Measurements from ENCODE around the gene P3R3URF. TPM values are rescaled to one million over a fixed set of nuclear protein-coding genes. Genes with fewer than 3 reads are reported as not detected.

P3R3URF gene
- total and polyA plus RNA-seq, 2 donors: not detected

DNA sequence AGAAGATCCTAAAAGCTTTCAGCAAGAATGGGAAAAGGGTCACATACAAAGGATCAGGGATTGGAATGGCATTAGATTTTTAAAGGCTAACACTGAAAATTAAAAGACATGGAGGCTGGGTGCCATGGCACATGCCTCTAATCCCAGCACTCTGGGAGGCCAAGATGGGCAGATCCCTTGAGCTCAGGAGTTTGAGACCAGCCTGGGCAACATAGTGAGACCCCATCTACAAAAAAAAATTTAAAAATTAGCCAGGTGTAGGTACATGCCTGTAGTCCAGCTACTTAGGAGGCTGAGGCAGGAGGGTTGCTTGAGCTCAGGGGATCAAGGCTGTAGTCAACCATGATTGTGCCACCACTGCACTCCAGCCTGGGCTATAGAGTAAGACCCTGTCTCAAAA lies 39.2 kb upstream of the P3R3URF start:
- no peaks in the 10 kb centered on the region for H3K27me3 ChIP-seq (ENCODE audit: control insufficient read depth in 2 of 2, insufficient read depth in 1 of 2, low read length in 1 of 2)
- no peak overlapping the region for H3K27ac ChIP-seq (ENCODE audit: low read depth in 1 of 2, low read length in 1 of 2)
- no peak for DNase-seq (ENCODE audit: low read depth in 6 of 9, low spot score in 9 of 9)
- no peaks in the 10 kb centered on the region for H3K4me1 ChIP-seq (ENCODE audit: control insufficient read depth in 2 of 2, insufficient read depth in 2 of 2, low read length in 2 of 2)
- no peak overlapping the region for H3K4me3 ChIP-seq (ENCODE audit: low read length in 2 of 2)
- H3K9me3 ChIP-seq (ENCODE audit: control insufficient read depth in 2 of 2, insufficient read depth in 1 of 2, low read length in 1 of 2): no peaks in the 10 kb centered on the region
- no peaks in the 10 kb centered on the region for H3K36me3 ChIP-seq (ENCODE audit: control insufficient read depth in 2 of 2, insufficient read depth in 2 of 2, low read length in 1 of 2)

DNA sequence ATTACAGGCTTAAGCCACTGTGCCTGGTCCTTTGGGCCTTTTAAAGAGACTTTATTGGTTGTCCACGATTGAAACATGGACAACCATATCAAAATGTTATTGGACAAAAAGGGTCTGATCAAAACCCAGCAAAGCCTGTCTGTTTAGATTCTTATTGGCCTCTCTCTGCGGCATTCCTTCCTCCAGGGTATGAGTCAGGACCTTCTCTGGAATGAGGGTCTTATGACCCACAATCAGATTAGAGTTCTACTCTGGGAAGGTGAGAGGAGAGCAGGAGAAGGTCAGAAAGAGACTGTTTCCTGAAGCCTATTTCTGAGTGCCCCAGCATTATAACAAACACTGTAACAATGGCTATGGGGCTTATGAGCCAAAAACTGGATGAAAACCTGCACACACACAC lies 34.8 kb upstream of the P3R3URF start:
- H3K9me3 ChIP-seq (ENCODE audit: control insufficient read depth in 2 of 2, insufficient read depth in 1 of 2, low read length in 1 of 2): no peaks in the 10 kb centered on the region
- H3K27me3 ChIP-seq (ENCODE audit: control insufficient read depth in 2 of 2, insufficient read depth in 1 of 2, low read length in 1 of 2): no peaks in the 10 kb centered on the region
- 94% methylated on average over 2 of the region's 2 CpGs for WGBS
- H3K27ac ChIP-seq (ENCODE audit: low read depth in 1 of 2, low read length in 1 of 2): no peak overlapping the region
- H3K4me3 ChIP-seq (ENCODE audit: low read length in 2 of 2): no peak overlapping the region
- no peaks in the 10 kb centered on the region for H3K4me1 ChIP-seq (ENCODE audit: control insufficient read depth in 2 of 2, insufficient read depth in 2 of 2, low read length in 2 of 2)
- no peaks in the 10 kb centered on the region for H3K36me3 ChIP-seq (ENCODE audit: control insufficient read depth in 2 of 2, insufficient read depth in 2 of 2, low read length in 1 of 2)
- DNase-seq (ENCODE audit: low read depth in 6 of 9, low spot score in 9 of 9): no peak

DNA sequence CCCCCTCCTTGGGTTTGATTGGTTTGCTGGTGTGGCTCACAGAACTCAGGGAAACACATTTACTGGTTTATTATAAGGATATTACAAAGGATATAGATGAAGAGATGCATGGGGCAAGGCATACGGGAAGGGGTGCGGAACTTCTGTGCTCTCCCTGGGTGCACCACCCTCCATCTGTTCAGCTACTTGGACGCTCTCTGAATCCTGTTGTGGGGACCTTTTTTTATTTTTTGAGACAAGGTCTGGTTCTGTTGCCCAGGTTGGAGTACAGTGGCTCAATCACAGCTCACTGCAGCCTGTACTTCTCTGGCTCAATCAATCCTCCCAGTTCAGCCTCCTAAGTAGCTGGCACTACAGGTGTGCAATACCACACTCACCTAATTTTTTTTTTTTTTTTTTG lies 34.3 kb upstream of the P3R3URF start:
- H3K36me3 ChIP-seq (ENCODE audit: control insufficient read depth in 2 of 2, insufficient read depth in 2 of 2, low read length in 1 of 2): no peaks in the 10 kb centered on the region
- H3K4me3 ChIP-seq (ENCODE audit: low read length in 2 of 2): no peak overlapping the region
- DNase-seq (ENCODE audit: low read depth in 6 of 9, low spot score in 9 of 9): no peak
- H3K27me3 ChIP-seq (ENCODE audit: control insufficient read depth in 2 of 2, insufficient read depth in 1 of 2, low read length in 1 of 2): no peaks in the 10 kb centered on the region
- over 99% methylated on average over 3 of the region's 3 CpGs for WGBS
- no peaks in the 10 kb centered on the region for H3K4me1 ChIP-seq (ENCODE audit: control insufficient read depth in 2 of 2, insufficient read depth in 2 of 2, low read length in 2 of 2)
- no peaks in the 10 kb centered on the region for H3K9me3 ChIP-seq (ENCODE audit: control insufficient read depth in 2 of 2, insufficient read depth in 1 of 2, low read length in 1 of 2)
- H3K27ac ChIP-seq (ENCODE audit: low read depth in 1 of 2, low read length in 1 of 2): no peak overlapping the region

DNA sequence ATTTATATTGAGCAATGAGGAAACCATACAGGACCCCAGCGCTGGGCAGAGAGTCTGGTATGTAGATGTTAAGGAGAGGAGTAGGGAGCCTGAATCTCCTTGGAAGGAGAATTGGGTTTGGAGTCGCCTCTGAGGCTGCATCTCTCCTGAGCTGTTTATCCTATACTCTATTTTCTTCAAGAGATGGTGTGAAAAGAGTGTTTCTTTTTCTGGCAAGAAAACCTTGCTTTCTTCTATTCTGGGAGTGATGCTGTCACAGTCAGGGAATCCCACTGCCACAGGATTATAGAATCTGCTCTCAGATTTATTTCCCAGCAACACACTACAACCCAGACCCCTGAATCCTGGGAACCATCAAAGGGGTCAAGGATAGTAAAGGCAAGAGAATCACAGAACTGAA lies 30.1 kb upstream of the P3R3URF start:
- peaks cover 8 to 14% of the 10 kb centered on the region in 2 donors for H3K4me1 ChIP-seq (ENCODE audit: control insufficient read depth in 2 of 2, insufficient read depth in 2 of 2, low read length in 2 of 2)
- WGBS: 95% methylated on average over 2 of the region's 2 CpGs
- H3K27ac ChIP-seq (ENCODE audit: low read depth in 1 of 2, low read length in 1 of 2): no peak overlapping the region
- no peaks in the 10 kb centered on the region for H3K9me3 ChIP-seq (ENCODE audit: control insufficient read depth in 2 of 2, insufficient read depth in 1 of 2, low read length in 1 of 2)
- H3K27me3 ChIP-seq (ENCODE audit: control insufficient read depth in 2 of 2, insufficient read depth in 1 of 2, low read length in 1 of 2): peaks cover 0 to 8% of the 10 kb centered on the region in 2 donors
- H3K4me3 ChIP-seq (ENCODE audit: low read length in 2 of 2): no peak overlapping the region
- H3K36me3 ChIP-seq (ENCODE audit: control insufficient read depth in 2 of 2, insufficient read depth in 2 of 2, low read length in 1 of 2): no peaks in the 10 kb centered on the region
- no peak for DNase-seq (ENCODE audit: low read depth in 6 of 9, low spot score in 9 of 9)

DNA sequence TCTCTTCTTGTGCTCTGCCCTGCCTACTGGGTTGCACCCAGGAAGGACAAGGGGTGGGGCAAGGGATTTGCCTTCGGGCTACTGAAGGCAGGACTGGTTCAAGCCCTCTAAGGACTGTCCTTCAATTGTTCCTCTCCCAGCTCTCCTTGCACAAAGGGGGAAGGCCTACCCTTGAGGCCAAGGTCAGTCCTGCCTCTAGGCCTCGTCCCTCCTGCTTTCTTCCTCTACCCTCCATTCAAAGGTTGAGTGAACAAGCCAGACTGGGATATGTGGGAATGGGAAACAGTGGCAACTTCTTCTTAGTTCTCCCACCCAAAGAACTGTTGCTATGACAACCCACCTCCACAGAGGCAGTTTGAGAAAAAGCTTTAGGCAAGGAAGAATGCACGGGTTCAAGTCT lies 29.5 kb upstream of the P3R3URF start:
- WGBS: 94% methylated on average over 3 of the region's 3 CpGs
- no peak overlapping the region for H3K27ac ChIP-seq (ENCODE audit: low read depth in 1 of 2, low read length in 1 of 2)

DNA sequence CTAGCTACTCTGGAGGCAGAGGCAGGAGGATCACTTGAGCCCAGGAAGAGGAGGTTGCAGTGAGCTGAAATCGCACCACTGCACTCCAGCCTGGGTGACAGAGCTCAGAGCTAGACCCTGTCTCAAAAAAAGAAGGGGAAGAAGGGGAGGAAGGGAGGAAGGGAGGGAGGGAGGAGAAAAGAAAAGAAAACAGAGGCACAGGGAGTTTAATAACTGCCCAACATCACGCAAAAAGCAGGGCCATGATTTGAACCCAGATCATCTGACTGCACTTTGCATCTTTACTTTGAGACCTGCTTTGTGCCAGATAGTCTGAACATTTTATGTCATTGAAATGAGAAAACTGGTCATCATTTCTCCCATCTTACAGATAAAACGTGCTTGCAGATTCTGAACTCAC lies 28.9 kb upstream of the P3R3URF start:
- Histone ChIP-seq H3K4me1 (ENCODE audit: control insufficient read depth in 2 of 2, insufficient read depth in 2 of 2, low read length in 2 of 2) (peaks cover 8 to 14% of the 10 kb centered on the region in 2 donors), H3K36me3 (ENCODE audit: control insufficient read depth in 2 of 2, insufficient read depth in 2 of 2, low read length in 1 of 2) (no peaks in the 10 kb centered on the region), H3K4me3 (ENCODE audit: low read length in 2 of 2) (no peak overlapping the region), H3K27ac (ENCODE audit: low read depth in 1 of 2, low read length in 1 of 2) (no peak overlapping the region), H3K9me3 (ENCODE audit: control insufficient read depth in 2 of 2, insufficient read depth in 1 of 2, low read length in 1 of 2) (no peaks in the 10 kb centered on the region), H3K27me3 (ENCODE audit: control insufficient read depth in 2 of 2, insufficient read depth in 1 of 2, low read length in 1 of 2) (peaks cover 0 to 8% of the 10 kb centered on the region in 2 donors)
- no peak for DNase-seq (ENCODE audit: low read depth in 6 of 9, low spot score in 9 of 9)
- 96% methylated on average over 3 of the region's 3 CpGs for WGBS

More for the DNA sequence above, 29.5 kb upstream of the P3R3URF start:
- Histone ChIP-seq H3K9me3 (ENCODE audit: control insufficient read depth in 2 of 2, insufficient read depth in 1 of 2, low read length in 1 of 2) (no peaks in the 10 kb centered on the region), H3K4me1 (ENCODE audit: control insufficient read depth in 2 of 2, insufficient read depth in 2 of 2, low read length in 2 of 2) (peaks cover 8 to 14% of the 10 kb centered on the region in 2 donors), H3K36me3 (ENCODE audit: control insufficient read depth in 2 of 2, insufficient read depth in 2 of 2, low read length in 1 of 2) (no peaks in the 10 kb centered on the region), H3K4me3 (ENCODE audit: low read length in 2 of 2) (no peak overlapping the region), H3K27me3 (ENCODE audit: control insufficient read depth in 2 of 2, insufficient read depth in 1 of 2, low read length in 1 of 2) (peaks cover 0 to 8% of the 10 kb centered on the region in 2 donors)
- DNase-seq (ENCODE audit: low read depth in 6 of 9, low spot score in 9 of 9): no peak

DNA sequence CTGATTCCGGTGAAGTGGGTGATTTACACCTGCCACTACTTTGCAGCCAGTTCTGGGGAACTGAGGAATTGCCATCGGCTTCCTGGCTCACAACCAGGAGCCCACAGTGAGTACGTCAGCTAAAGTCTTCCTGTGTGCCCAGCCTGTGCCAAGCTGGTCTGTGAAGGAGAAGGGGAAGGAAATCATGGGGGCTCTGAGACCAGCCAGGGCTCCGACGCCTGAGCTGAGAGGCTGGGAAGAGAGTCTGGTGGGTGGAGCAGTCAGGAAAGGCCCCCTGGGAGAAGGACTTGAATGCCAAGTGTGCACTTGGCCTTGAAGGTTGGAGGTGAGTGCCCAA lies 28.1 kb upstream of the P3R3URF start:
- Histone ChIP-seq H3K36me3 (ENCODE audit: control insufficient read depth in 2 of 2, insufficient read depth in 2 of 2, low read length in 1 of 2) (no peaks in the 10 kb centered on the region), H3K27me3 (ENCODE audit: control insufficient read depth in 2 of 2, insufficient read depth in 1 of 2, low read length in 1 of 2) (peaks cover 0 to 8% of the 10 kb centered on the region in 2 donors), H3K27ac (ENCODE audit: low read depth in 1 of 2, low read length in 1 of 2) (no peak overlapping the region), H3K9me3 (ENCODE audit: control insufficient read depth in 2 of 2, insufficient read depth in 1 of 2, low read length in 1 of 2) (no peaks in the 10 kb centered on the region), H3K4me1 (ENCODE audit: control insufficient read depth in 2 of 2, insufficient read depth in 2 of 2, low read length in 2 of 2) (peaks cover 8 to 14% of the 10 kb centered on the region in 2 donors), H3K4me3 (ENCODE audit: low read length in 2 of 2) (no peak overlapping the region)
- 72% methylated on average over 5 of the region's 5 CpGs for WGBS
- no peak for DNase-seq (ENCODE audit: low read depth in 6 of 9, low spot score in 9 of 9)

DNA sequence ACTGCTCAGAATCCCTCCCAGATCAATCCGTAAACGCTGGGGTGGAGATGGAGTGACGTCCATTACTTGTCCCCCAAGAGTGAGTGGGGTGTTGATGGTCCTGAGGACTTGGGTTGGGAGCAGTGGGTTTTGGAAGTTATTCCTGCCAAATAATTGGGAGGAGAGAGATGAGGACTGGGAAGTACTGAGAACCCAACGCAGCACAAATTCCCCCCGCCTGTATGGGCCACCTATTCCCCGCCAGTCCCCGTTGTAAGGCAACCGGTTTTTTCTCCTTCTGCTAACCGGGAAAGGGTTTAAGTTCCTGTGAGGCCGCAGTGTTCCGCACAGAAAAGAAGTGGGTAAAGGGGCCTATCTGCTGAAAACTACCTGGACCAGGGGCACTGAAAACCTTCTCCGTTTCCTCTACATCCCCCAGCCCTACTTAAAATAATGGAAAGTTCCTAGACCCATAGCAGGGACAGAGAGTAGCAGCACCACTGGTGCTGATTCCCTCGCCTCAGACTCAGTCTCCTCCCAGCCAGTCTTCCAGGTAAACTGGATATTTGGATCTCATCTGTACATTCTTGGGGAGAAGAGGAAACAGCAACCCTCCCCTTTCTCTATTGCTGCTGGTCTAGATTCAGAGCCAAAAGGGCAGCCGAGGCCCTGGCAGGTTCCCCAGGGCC lies 27.6 kb upstream of the P3R3URF start:
- Histone ChIP-seq H3K36me3 (ENCODE audit: control insufficient read depth in 2 of 2, insufficient read depth in 2 of 2, low read length in 1 of 2) (no peaks in the 10 kb centered on the region), H3K9me3 (ENCODE audit: control insufficient read depth in 2 of 2, insufficient read depth in 1 of 2, low read length in 1 of 2) (no peaks in the 10 kb centered on the region), H3K4me1 (ENCODE audit: control insufficient read depth in 2 of 2, insufficient read depth in 2 of 2, low read length in 2 of 2) (peaks cover 8 to 16% of the 10 kb centered on the region in 2 donors), H3K27ac (ENCODE audit: low read depth in 1 of 2, low read length in 1 of 2) (no peak overlapping the region), H3K4me3 (ENCODE audit: low read length in 2 of 2) (peak overlapping the region; percentile 59 to 70), H3K27me3 (ENCODE audit: control insufficient read depth in 2 of 2, insufficient read depth in 1 of 2, low read length in 1 of 2) (peaks cover 0 to 8% of the 10 kb centered on the region in 2 donors)
- WGBS: 50% methylated on average over 14 of the region's 14 CpGs
- no peak for DNase-seq (ENCODE audit: low read depth in 6 of 9, low spot score in 9 of 9)

DNA sequence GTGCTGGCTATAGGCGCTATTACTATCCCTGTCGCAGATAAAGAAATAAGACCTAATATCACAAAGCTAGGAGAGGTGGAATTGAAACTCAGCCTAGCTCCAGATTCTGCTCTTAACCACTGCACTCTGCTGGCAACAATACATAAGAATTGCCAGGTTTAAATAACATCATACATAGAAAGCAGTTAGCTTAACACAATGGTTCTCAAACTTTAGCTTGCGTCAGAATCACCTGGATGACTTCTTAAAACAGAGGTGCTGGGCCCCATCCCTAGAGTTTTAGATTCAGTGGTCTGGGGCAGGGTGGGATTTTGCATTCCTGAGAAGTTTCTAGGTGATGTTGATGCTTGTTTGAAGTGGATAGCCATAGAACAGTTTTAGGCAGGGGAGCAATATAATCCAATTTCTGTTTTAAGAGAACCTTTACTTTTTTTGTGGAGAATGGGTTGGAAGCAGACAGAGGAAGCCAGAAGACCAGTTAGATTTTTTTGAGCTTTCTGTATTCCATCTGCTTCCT lies 23.0 kb upstream of the P3R3URF start:
- peak overlapping the region in 1 of 2 donors; percentile 2 for H3K27ac ChIP-seq (ENCODE audit: low read depth in 1 of 2, low read length in 1 of 2)
- 96% methylated on average over 3 of the region's 3 CpGs for WGBS
- H3K36me3 ChIP-seq (ENCODE audit: control insufficient read depth in 2 of 2, insufficient read depth in 2 of 2, low read length in 1 of 2): peaks cover 7 to 12% of the 10 kb centered on the region in 2 donors
- H3K4me1 ChIP-seq (ENCODE audit: control insufficient read depth in 2 of 2, insufficient read depth in 2 of 2, low read length in 2 of 2): peaks cover 12 to 29% of the 10 kb centered on the region in 2 donors
- H3K9me3 ChIP-seq (ENCODE audit: control insufficient read depth in 2 of 2, insufficient read depth in 1 of 2, low read length in 1 of 2): no peaks in the 10 kb centered on the region
- H3K4me3 ChIP-seq (ENCODE audit: low read length in 2 of 2): no peak overlapping the region
- peaks cover 0 to 8% of the 10 kb centered on the region in 2 donors for H3K27me3 ChIP-seq (ENCODE audit: control insufficient read depth in 2 of 2, insufficient read depth in 1 of 2, low read length in 1 of 2)
- no peak for DNase-seq (ENCODE audit: low read depth in 6 of 9, low spot score in 9 of 9)

Data from thymus (tissue), 11 donors.